ENCODE results near the gene CCNDBP1.

CCNDBP1 gene

DNA sequence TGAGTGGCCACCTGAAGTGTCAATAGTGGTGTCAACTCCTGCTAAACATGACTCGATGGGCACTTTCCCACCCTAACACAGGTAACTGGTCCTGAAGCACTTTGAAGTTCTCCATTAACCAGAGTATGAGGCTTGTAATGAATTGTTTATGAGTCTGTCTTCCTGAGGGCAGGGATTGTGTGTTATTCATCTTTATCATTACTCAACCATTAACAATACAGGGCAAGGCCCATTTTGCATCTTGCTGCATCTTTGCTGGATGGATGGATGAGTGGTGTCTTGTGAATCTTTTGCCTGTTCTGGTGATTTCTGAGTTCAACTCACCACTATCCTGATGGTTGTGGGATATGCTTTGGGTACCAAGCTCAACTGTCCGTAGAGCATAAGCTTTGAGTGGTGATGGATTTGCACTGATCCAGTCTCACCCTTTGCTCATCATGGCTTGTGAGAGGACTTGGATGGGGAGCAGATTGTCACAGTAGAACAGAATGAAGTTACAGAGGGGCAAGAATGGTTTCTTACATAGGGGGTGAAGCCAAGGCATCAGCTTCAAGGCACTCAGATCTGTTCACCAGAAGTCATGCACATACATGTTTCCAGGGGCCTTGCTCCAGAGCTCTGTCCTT lies 57.9 kb downstream of the CCNDBP1 start:
- DNase-seq (ENCODE audit: low read depth, low spot score) = no peak

DNA sequence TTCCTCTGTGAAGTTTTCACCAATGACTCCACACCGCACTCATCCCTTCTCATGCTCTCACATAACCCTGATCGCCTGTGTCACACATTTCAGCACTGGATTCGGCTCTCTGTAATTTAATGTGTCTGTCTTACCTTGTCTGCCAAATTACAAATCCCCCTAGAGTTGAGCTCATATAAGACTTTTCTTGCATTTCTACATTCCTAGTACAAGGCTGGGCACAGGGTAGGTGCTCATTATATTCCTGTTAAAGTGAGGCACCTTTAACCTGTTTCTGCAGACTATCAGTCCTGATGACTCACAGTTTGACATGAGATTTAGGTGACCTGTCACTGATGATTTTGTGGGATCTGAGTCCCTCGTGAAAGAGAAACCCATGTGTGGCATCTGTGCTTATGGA lies 58.9 kb downstream of the CCNDBP1 start:
- no peak for DNase-seq (ENCODE audit: low read depth, low spot score)

DNA sequence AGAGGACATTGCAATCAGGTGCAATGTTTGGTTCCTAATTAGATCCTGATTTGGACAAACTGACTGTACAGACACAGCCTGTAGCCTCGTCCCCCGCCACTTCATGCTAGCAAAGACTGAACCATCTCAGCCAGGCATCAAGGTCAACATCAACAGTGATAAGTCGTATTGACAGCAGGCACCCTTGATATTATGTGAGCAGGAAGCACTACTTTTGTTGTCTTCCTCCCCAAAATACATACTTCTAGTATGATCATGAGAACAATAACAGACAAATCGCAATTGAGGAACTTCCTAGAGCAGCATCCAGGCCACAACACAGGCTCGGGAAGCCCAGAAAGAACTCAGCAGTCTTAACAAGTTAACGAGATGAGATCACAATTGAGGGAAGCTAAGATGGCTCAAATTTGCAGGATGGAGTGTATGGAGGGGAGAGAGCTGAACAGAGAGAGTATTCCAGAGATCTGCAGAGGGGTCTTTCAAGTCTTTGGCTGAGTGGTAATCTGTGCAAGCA lies 61.1 kb downstream of the CCNDBP1 start:
- no peak for DNase-seq (ENCODE audit: low read depth, low spot score)
